GM12872 (cell line): ENCODE data around the gene EML1.

Experiments used
- TF ChIP-seq, protein P1 (sequence below): IDR thresholded peaks from 3 replicates; pipeline ENCODE4 v1.5.1; 2011; ENCODE audit warnings: low read depth, mild to moderate bottlenecking, low read length, moderate library complexity; ENCODE audit not compliant: insufficient read depth

Gene EML1

GRCh38 chr14:99758121-99758821 lies 34.9 kb upstream of the EML1 start:
- TF ChIP-seq, protein P1, sequence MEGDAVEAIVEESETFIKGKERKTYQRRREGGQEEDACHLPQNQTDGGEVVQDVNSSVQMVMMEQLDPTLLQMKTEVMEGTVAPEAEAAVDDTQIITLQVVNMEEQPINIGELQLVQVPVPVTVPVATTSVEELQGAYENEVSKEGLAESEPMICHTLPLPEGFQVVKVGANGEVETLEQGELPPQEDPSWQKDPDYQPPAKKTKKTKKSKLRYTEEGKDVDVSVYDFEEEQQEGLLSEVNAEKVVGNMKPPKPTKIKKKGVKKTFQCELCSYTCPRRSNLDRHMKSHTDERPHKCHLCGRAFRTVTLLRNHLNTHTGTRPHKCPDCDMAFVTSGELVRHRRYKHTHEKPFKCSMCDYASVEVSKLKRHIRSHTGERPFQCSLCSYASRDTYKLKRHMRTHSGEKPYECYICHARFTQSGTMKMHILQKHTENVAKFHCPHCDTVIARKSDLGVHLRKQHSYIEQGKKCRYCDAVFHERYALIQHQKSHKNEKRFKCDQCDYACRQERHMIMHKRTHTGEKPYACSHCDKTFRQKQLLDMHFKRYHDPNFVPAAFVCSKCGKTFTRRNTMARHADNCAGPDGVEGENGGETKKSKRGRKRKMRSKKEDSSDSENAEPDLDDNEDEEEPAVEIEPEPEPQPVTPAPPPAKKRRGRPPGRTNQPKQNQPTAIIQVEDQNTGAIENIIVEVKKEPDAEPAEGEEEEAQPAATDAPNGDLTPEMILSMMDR, result no peak

- TF ChIP-seq, protein P1, result no peak
Observed at GRCh38 chr14:99758872-99759545, 34.2 kb upstream of the EML1 start.

DNA sequence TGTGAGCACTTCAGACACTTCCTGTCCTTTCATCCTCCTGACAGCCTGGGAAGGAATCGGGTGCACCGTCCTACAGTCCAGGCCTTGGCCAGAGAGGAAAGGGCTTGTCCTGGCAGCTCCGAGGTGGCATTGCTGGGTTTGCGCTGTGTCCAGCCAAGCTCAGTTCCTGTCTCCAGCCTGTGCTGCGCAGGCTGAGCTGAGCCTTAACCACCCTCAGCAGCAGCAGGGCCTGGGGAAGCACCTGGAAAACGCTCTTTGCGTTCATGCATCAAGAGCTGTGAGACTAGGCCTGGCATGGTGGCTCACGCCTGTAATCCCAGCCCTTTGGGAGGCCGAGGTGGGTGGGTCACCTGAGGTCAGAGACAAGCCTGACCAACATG lies 33.7 kb upstream of the EML1 start:
- TF ChIP-seq, protein P1, result no peak

DNA sequence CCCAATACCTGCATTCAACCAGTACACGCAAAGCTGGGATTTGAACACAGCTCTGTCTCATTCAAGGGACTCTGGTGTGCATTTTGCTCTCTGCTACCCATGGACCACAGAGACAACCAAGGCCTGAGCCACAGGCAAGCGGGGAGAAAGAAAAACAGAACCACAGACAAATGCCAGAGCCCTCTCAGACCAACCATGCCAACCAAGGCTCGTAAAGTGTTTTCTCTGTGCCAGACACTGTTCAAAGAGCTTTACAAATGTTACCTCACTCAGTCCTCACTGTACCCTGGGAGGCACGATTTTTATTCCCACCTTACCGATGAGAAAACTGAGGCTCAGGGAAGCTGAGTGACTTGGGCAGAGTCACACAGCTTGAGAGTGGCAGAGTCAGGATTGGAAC lies 32.4 kb upstream of the EML1 start:
- TF ChIP-seq, protein P1, result no peak

- TF ChIP-seq, protein P1, result no peak
Observed at GRCh38 chr14:99763527-99764221, 29.5 kb upstream of the EML1 start.

DNA sequence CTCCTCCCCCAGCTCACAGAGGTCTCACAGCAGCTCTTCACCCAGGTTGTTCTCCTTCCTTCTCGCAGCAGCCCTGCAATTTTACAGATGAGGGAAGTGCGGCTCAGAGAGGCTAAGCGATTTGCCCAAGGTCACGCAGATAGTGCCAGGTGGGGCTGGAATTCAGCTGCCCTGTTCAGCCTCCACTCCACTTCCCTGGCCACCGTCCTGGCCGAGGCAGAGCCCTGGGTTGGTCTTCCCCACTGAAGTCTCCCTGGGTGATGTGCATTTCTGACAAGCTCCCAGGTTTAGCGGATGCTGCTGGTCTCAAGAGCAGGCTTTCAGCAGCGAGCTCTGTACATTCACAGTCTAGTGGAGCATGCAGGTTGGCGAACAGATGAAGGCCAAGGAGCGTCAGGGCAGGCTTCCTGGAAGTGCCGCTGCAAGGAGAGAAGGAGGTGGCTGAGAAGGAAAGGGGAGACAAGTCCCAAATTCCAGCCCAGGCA lies 28.9 kb upstream of the EML1 start:
- TF ChIP-seq, protein P1, result no peak

- TF ChIP-seq, protein P1, result no peak
Observed at GRCh38 chr14:99768381-99768780, 24.8 kb upstream of the EML1 start.
